HG02588 (cell line): ENCODE measurements around the gene RANBP3L.
"Not testable (repeated sequence)": the region's sequence is repeated elsewhere in the genome, so short reads cannot be mapped to it uniquely, and the experiment has no call there.

Experiments
- ATAC-seq: cut with Tn5 transposase; IDR thresholded peaks from one replicate; pipeline ENCODE4 v1.9.1; 2021; ENCODE audit warnings: mild to moderate bottlenecking, moderate library complexity; ENCODE audit not compliant: unreplicated experiment

The RANBP3L gene

DNA sequence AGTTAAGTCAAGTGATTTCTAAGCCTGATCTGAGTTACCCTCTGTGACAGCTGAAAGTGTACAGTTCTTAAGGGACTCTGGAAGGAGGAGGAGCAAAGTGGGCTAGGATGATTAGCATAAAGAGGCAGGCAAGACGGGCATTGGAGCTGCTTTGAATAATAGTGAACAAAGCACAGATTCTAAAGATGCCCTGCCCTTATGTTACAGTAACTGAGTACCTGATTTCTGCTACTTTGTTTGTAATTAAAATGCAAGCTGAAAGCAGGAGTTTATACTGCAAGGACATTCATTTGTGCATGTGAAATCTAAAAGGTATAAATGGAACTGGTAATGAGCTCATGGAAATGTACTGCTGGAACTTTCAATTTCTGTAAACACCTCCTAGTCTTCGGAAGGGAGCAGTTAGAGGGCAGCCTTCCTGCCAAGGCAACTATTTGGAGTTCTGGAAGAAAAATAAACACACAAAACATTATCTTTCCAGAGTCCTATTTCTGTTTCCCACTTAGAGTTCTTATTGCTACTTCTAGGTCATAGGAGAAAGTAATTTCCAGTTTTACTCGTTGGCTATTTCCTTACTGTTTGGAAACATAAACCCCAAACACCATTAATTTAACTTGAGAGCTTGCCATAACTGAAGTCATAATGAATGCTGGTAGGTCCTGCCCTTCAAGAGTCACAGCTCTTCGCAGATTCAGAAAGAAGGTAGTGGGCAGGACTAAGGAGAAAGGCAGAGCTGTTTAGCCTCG is at the start of gene RANBP3L:
Gene RANBP3L, minus strand, starts transcription at position 45 of the 746 bp plus-strand sequence. CDS start 486 bp downstream, outside the sequence.
- ATAC-seq: no peak

DNA sequence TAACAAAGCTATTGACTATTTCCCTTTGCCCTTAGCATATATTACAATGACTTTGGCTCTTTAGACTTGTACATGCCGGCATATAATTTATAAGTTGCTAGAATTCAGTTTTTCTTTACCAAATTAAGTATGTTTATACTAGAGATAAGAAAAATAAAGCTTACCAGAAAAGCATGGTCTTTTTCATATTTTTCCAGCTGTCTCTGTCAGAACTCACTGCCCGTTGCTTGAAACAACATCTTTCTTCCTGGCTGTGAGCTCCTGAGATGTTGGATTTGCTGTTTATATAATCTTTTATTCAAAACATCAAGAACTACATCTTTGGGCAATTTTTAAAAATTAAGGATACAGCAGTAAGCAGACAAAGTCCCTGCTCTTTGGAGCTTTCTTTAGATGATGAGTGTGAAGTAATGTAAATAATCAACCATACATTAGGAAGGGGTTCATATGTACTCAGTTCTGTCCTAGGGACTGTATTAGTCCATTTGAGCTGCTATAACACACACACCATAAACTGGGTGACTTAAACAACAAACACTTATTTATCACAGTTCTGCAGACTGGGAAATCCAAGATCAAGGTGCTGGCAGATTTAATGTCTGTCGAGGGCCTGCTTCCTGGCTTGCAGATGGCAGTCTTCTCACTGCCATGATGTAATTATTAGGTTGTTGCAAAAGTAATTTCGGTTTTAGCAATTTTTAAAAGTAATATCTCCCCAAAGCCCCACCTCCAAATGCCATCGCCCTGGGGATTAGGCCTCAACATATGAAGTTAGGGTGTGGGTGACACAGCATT is 45.4 kb upstream of the RANBP3L start:
- no peak for ATAC-seq

DNA sequence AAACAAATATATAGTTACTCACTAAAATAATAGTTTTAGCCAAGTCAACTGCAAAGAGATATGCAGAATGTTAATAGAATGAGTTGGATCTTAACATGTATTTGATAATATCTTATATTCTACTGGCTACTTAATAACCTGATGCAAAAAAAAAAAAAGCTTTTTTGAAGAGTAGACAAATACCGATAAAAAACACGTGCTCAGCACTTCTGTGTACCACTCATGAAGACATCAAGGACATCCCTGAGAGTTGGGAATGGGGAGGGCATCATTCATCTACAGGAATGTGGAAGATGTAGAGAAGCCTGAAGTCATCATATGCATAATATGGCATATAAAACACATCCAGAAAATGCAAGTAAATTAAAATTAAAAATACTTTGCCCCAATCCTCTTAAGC is 43.2 kb upstream of the RANBP3L start:
- no peak for ATAC-seq

GRCh38 chr5:36341720-36342119 is 40.0 kb upstream of the RANBP3L start:
- ATAC-seq: not testable (repeated sequence)

- ATAC-seq: no peak
These were observed 35.9 kb upstream of the RANBP3L start for GRCh38 chr5:36337597-36337996.

- no peak for ATAC-seq
These were observed 32.6 kb upstream of the RANBP3L start for GRCh38 chr5:36334315-36334714.

DNA sequence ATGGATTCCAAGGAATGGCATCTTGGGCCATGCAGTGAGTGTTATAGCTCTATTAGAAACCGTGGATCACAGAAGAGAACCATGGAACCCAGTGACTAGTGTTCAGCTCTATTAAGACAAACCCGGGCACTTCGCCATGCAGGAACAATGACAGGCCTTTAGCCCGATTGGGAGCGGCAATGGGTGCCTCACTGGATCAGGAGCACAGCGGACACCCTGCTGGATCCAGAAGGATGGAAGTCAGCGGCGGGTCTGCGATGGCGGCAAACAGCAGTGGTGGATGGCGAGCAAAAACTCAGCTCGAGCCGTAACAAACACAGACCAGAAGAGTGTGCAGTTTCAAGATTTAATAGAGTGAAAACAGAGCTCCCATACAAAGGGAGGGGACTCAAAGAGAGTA is 31.0 kb upstream of the RANBP3L start:
- not testable (repeated sequence) for ATAC-seq

DNA sequence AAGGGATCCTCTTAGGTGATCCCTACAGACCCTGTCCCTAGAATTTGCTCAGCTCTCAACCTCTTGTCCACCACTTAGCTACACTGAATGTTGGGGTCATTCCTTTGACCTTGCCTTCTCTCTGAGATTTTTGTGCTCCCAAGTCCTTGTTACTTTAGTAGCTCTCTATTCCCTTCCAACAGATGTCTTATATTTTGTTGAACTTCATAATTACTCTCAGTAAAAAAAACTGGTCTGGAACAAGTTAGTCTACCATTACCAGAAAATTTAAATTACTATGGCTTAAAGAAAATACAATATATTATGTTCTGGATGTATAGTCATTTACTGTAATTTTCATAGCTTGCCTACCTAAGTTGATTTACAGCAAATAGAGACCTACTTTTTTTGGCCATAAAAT is 23.5 kb upstream of the RANBP3L start:
- no peak for ATAC-seq

GRCh38 chr5:36323926-36324781 is 22.5 kb upstream of the RANBP3L start:
- ATAC-seq: no peak

- no peak for ATAC-seq
These were observed 11.4 kb upstream of the RANBP3L start for GRCh38 chr5:36312953-36313672.

DNA sequence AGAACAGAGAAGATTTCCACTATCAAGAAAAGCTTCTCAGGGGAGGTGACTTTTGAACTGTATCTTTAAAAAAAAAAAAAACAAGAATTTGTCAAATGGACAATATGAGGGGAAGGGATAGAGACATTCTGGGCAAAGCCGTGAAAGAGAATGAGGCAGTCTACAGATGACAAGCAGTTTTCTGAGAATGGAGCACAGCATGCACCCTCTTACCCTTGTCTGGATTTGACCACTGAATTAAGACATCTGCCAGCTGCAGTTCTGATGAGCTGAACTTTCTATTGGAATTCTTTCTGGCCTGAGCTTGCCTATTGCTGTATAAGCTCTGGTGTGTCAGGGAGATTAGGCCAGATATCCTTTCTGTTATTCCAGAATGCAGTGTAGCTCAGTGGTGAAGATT is 10.3 kb upstream of the RANBP3L start:
- no peak for ATAC-seq

- no peak for ATAC-seq
These were observed 8.4 kb upstream of the RANBP3L start for GRCh38 chr5:36310138-36310537.

DNA sequence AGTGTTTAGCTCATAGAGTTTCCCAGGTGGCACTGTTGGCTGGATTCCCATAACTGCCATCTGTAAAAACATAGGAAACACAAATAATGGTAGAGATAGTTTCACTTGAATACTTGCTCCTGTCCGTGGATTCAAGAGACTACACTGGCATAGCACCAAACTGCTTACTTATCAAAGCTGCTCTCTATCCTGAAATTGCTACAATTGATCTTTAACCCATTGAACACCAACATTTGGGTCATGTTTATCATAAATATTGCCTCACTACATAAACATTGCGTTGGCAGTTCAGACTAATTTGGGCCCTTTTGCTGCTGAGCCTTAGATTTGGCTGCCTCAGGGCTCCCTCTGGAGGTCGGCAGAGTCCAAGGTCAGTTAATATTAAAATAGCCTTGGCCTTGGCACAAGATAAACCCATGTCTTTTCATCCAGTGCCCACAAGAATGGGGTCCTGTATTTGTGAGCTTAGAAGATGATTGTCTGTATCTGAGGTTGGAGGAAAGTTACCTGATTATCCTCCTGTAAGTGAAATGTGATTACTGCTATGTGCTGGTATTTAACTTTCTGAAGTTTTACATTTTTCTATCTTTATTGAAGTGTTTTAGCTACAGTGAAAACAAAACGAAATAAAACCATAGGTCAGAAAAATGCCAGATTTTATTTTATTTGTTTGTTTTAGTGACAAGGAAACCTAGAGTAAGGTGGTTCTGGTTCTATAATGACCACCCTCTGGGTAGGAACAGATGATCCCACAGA is 4.0 kb upstream of the RANBP3L start:
- no peak for ATAC-seq

DNA sequence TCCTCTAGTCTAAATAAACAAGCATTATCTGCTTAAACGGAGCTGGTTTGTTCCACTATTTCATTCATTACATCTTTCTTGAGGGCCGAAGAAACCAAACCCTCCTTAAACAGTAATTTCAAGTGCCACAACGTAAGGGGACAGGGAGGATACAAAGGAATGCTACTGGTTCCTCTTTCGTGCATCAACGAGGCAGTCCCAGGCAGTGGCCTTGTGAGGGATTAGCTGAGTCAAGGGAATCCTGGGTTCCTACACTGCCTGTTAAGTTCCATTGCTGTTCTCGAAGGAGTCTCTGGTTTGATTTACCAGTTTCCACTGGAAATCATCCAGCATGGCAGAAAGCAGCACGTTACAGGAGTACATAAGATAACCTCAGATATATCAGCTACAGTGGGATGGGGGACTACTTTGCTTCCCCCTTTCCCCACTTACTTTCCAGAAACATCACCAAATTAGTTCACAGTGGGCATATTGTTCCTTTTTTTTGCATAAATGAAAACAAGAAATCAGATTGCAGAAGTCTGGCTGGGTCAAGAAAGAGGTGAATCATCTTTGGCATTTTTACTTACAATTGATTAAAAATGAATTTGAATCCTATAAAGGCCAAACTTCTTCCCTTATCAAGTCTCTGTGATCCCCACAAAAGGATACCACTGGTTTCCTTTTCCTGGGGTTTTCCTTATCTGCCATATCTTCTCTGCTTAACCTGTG is 2.5 kb upstream of the RANBP3L start:
- no peak for ATAC-seq

GRCh38 chr5:36300927-36301540 is 668 bp downstream of the RANBP3L start:
- ATAC-seq: no peak

DNA sequence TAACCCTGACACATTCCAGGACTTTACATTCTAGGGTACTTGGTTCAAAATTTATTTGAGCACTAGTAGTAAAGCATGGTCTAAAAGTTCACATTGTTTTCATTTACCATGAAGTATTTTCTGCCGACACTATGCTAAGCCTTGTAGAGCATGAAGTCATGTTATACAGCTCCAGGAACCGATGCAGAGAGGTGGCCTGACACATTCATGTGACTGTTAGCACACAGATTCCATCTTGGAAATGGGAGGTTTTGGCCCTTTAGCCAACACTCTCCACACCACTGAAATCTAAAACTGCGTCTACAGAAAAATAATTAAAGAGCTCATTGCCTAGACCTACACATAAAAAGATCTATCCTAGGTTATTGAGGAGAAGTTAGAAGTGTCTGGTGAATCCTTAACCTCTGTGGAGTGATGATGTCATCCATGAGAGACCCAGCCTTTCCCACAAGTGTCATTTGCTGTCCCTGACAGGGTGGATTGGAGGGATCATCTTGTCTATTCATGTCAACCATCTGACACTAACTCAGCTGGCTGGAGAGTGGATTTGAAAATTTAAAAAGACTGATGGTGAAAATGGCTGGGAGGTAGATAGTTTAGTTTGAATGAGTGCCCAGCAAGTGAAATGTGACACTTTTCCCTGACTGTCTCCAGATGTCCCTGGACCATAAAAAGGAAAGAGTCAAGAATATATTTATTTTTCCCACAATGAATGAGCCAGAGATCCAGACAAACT is 1.3 kb downstream of the RANBP3L start:
- no peak for ATAC-seq

GRCh38 chr5:36298552-36298951 is 3.1 kb downstream of the RANBP3L start:
- no peak for ATAC-seq

- ATAC-seq: no peak
These were observed 4.0 kb downstream of the RANBP3L start for GRCh38 chr5:36297653-36298052.
